A549 treated with AZD2906 at 1 μM for 4 hours (cell line): Measurements from ENCODE around the gene TSBP1. TPM values are rescaled to one million over a fixed set of nuclear protein-coding genes. Genes with fewer than 3 reads are reported as not detected.

Experiments used
- total RNA-seq: library from RNA; stranded (reverse); fragments of 200-300 nt; extraction: Qiagen RNA extraction; gene quantifications from 5 replicates; pipeline ENCODE4 v1.2.3, GENCODE V29; 2022

The TSBP1 gene, protein sequence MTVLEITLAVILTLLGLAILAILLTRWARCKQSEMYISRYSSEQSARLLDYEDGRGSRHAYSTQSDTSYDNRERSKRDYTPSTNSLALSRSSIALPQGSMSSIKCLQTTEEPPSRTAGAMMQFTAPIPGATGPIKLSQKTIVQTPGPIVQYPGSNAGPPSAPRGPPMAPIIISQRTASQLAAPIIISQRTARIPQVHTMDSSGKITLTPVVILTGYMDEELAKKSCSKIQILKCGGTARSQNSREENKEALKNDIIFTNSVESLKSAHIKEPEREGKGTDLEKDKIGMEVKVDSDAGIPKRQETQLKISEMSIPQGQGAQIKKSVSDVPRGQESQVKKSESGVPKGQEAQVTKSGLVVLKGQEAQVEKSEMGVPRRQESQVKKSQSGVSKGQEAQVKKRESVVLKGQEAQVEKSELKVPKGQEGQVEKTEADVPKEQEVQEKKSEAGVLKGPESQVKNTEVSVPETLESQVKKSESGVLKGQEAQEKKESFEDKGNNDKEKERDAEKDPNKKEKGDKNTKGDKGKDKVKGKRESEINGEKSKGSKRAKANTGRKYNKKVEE
- total RNA-seq = not detected in 5 replicates

DNA sequence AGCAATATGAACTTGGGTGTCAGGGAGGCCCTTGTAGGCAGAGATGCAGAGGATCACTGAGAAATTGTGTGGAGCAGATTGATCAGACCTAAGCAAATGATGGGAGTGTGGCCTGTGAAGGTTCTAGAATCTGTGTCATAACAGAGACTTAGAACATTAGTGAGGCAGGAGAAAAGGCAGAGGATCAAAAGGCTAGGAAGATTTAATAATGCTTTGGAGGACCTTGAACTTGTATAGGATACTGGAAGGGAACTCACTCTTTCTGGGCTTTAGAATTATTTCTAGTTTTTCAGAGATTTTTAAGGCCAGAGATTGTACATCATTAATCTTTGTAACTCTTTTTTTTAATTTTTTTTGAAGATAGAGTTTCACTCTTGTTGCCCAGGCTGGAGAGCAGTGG, at the start of gene TSBP1:
TSS of gene TSBP1 (minus strand) at position 101 of the 400 bp plus-strand sequence. CDS start 197 bp downstream, outside the sequence.

DNA sequence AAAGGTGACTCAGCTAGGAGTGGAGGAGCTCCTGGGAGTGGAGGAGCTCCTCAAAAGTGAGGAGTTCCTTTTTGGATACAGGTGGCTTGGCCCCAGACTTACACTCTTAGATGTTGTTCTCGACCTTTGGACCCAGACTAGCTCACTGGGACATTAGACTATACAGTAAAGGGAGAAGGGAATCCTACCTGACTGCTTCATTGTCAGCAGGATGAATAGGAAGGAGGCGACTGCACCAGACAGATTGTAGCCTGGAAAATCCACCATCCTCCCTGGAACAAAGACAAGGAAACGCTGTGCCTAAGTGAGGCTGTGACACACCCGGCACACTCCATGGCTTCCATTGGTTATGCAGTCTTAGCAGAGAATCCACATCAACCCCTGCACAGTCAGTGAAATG, 35.2 kb upstream of the TSBP1 start, which contains the start of gene BTNL2:
TSS of gene BTNL2 (minus strand) at position 325 of the 400 bp plus-strand sequence. CDS start at position 267, 58 bp downstream.

Other genes starting within 250 kb of the TSBP1 start
- gene ATF6B, start 243.7 kb downstream of the TSBP1 start, total RNA-seq = 27.8 to 35.4 TPM (median 34.3 TPM) in 5 replicates
- gene FKBPL, start 241.6 kb downstream of the TSBP1 start, total RNA-seq = 6.0 to 7.8 TPM (median 6.8 TPM) in 5 replicates
- gene PRRT1, start 220.0 kb downstream of the TSBP1 start, total RNA-seq = 0.47 to 0.82 TPM (median 0.61 TPM) in 5 replicates
- 7.8 to 8.8 TPM (median 8.5 TPM) in 5 replicates for gene PPT2, start 217.8 kb downstream of the TSBP1 start, total RNA-seq
- gene EGFL8, start 207.3 kb downstream of the TSBP1 start, total RNA-seq = 0.56 to 1.9 TPM (median 1.9 TPM) in 5 replicates
- gene AGPAT1, start 195.8 kb downstream of the TSBP1 start, total RNA-seq = 35.3 to 43.1 TPM (median 42.4 TPM) in 5 replicates
- gene RNF5, start 193.5 kb downstream of the TSBP1 start, total RNA-seq = 34.8 to 46.4 TPM (median 45.5 TPM) in 5 replicates
- gene AGER, start 187.7 kb downstream of the TSBP1 start, total RNA-seq = 1.1 to 2.0 TPM (median 1.7 TPM) in 5 replicates
- gene PBX2, start 181.7 kb downstream of the TSBP1 start, total RNA-seq = 14.1 to 17.3 TPM (median 15.9 TPM) in 5 replicates
- gene GPSM3, start 179.3 kb downstream of the TSBP1 start, total RNA-seq = 0.34 to 0.40 TPM (median 0.35 TPM) in 5 replicates
- gene NOTCH4, start 147.8 kb downstream of the TSBP1 start, total RNA-seq = 0.60 to 0.95 TPM (median 0.81 TPM) in 5 replicates
- not detected in 5 replicates for gene BTNL2, start 35.3 kb upstream of the TSBP1 start, total RNA-seq
- not detected in 5 replicates for gene HLA-DRA, start 68.0 kb upstream of the TSBP1 start, total RNA-seq
- gene HLA-DRB5, start 158.4 kb upstream of the TSBP1 start, total RNA-seq = not detected in 5 replicates
- not detected in 5 replicates for gene HLA-DRB1, start 217.9 kb upstream of the TSBP1 start, total RNA-seq